IMR-90 (cell line): ENCODE results near the gene COL23A1. TPM values are rescaled to one million over a fixed set of nuclear protein-coding genes. Genes with fewer than 3 reads are reported as not detected.

Experiments
- ATAC-seq: fragments of 200-7000 bp; cut with Tn5 transposase; 2 replicates; pipeline ENCODE4 v1.9.1; 2020; ENCODE audit warnings: low read depth, mild to moderate bottlenecking, moderate library complexity
- BruUV-seq: library from RNA; stranded (reverse); fragments of 400-500 nt; replicated peaks from 2 replicates; lab custom pipeline; 2021; lab: Mats Ljungman, UMichigan
- CTCF ChIA-PET: fragments of 300-600 bp; formaldehyde crosslinking; extraction: SDS; loops from one replicate; lab custom pipeline; 2021; ENCODE audit warnings: antibody characterized with exemption; lab: Yijun Ruan, JAX
- POLR2A ChIA-PET: fragments of 300-600 bp; sonication (Branson Sonifier 250); formaldehyde crosslinking; loops from one replicate; lab custom pipeline; 2022; ENCODE audit warnings: antibody characterized with exemption; ENCODE audit not compliant: unreplicated experiment; lab: Charles Lee
- DNase-seq: peaks from one replicate; pipeline ENCODE4 v3.0.0; 2013
- H2AFZ ChIP-seq: replicated peaks from 2 replicates; pipeline ENCODE3; 2013; ENCODE audit warnings: low read length, mild to moderate bottlenecking; ENCODE audit not compliant: poor library complexity
- H2AK5ac ChIP-seq: 2 replicates; pipeline ENCODE4 v1.6.1; 2013; ENCODE audit warnings: low read depth, low read length, inconsistent platforms
- H2AK9ac ChIP-seq: replicated peaks from 2 replicates; pipeline ENCODE3; 2013; ENCODE audit warnings: mild to moderate bottlenecking, low read depth, low read length, moderate library complexity; ENCODE audit not compliant: poor library complexity
- H2BK120ac ChIP-seq: 2 replicates; pipeline ENCODE4 v1.6.1; 2013; ENCODE audit warnings: low read depth, low read length, inconsistent platforms
- H2BK15ac ChIP-seq: 3 replicates; pipeline ENCODE4 v1.6.1; 2013; ENCODE audit warnings: low read depth, low read length, inconsistent platforms
- H2BK20ac ChIP-seq: 2 replicates; pipeline ENCODE4 v1.6.1; 2013; ENCODE audit warnings: low read depth, mild to moderate bottlenecking, inconsistent platforms, low read length, moderate library complexity
- H2BK5ac ChIP-seq: 2 replicates; pipeline ENCODE4 v1.6.1; 2013; ENCODE audit warnings: mild to moderate bottlenecking, low read depth, low read length, inconsistent platforms; ENCODE audit not compliant: poor library complexity, severe bottlenecking
- H3K14ac ChIP-seq: replicated peaks from 2 replicates; pipeline ENCODE4 v1.6.1; 2013; ENCODE audit warnings: low read depth, low read length, inconsistent platforms
- H3K18ac ChIP-seq: 2 replicates; pipeline ENCODE4 v1.6.1; 2013; ENCODE audit warnings: low read depth, low read length, control low read depth
- H3K23ac ChIP-seq: 2 replicates; pipeline ENCODE4 v1.6.1; 2013; ENCODE audit warnings: low read depth, low read length, inconsistent platforms
- H3K27ac ChIP-seq: 2 replicates; pipeline ENCODE4 v1.5.1; 2013; ENCODE audit warnings: mild to moderate bottlenecking, control low read depth, low read length; ENCODE audit not compliant: insufficient read depth
- H3K27me3 ChIP-seq: 2 replicates; pipeline ENCODE4 v1.6.1; 2013; ENCODE audit warnings: low read length; ENCODE audit not compliant: control insufficient read depth, insufficient read depth
- H3K36me3 ChIP-seq: 2 replicates; pipeline ENCODE4 v1.6.1; 2013; ENCODE audit warnings: low read length, mixed read lengths; ENCODE audit not compliant: control insufficient read depth, insufficient read depth
- H3K4ac ChIP-seq: 2 replicates; pipeline ENCODE4 v1.6.1; 2013; ENCODE audit warnings: low read depth, low read length, inconsistent platforms
- H3K4me1 ChIP-seq: 2 replicates; pipeline ENCODE4 v1.6.1; 2013; ENCODE audit warnings: low read length, mixed read lengths; ENCODE audit not compliant: control insufficient read depth, insufficient read depth
- H3K4me2 ChIP-seq: 2 replicates; pipeline ENCODE4 v1.6.1; 2013; ENCODE audit warnings: low read depth, mild to moderate bottlenecking, control low read depth, low read length, moderate library complexity
- H3K4me3 ChIP-seq: 2 replicates; pipeline ENCODE4 v1.5.1; 2013; ENCODE audit warnings: low read depth, mild to moderate bottlenecking, control low read depth, low read length, moderate library complexity; ENCODE audit not compliant: insufficient read depth
- H3K56ac ChIP-seq: 2 replicates; pipeline ENCODE4 v1.6.1; 2013; ENCODE audit warnings: low read length, inconsistent platforms; ENCODE audit not compliant: insufficient read depth; ENCODE audit errors: extremely low read depth
- H3K79me1 ChIP-seq, 2 experiments: 2 replicates each; pipeline ENCODE4 v1.6.1; 2013; ENCODE audit warnings: low read length in 2 of 2, inconsistent platforms in 1 of 2, low read depth in 1 of 2
- H3K9ac ChIP-seq: 2 replicates; pipeline ENCODE4 v1.6.1; 2013; ENCODE audit warnings: low read depth, low read length, control low read depth
- H3K9me1 ChIP-seq: 2 replicates; pipeline ENCODE4 v1.6.1; 2013; ENCODE audit warnings: low read length, inconsistent platforms; ENCODE audit not compliant: insufficient read depth
- H3K9me3 ChIP-seq: 2 replicates; pipeline ENCODE4 v1.6.1; 2013; ENCODE audit warnings: low read length; ENCODE audit not compliant: control insufficient read depth, insufficient read depth
- H4K20me1 ChIP-seq: 2 replicates; pipeline ENCODE4 v1.6.1; 2013; ENCODE audit warnings: low read length, inconsistent platforms; ENCODE audit not compliant: insufficient read depth
- H4K5ac ChIP-seq: 2 replicates; pipeline ENCODE4 v1.6.1; 2013; ENCODE audit warnings: mild to moderate bottlenecking, low read depth, low read length, control low read depth
- H4K8ac ChIP-seq, 2 experiments: 2 replicates each; pipeline ENCODE4 v1.6.1; 2013; ENCODE audit warnings: low read depth in 2 of 2, low read length in 2 of 2, control low read depth in 1 of 2, inconsistent platforms in 1 of 2
- H4K91ac ChIP-seq: 2 replicates; pipeline ENCODE4 v1.6.1; 2013; ENCODE audit warnings: low read depth, low read length, inconsistent platforms; ENCODE audit not compliant: insufficient read depth
- BHLHE40 ChIP-seq: fragments of 150-350 bp; IDR thresholded peaks from 2 replicates; pipeline ENCODE4 v1.6.1; 2016; ENCODE audit warnings: mild to moderate bottlenecking, low read depth, low read length
- CEBPB ChIP-seq: IDR thresholded peaks from 2 replicates; pipeline ENCODE4 v1.6.1; 2012; ENCODE audit warnings: low read depth, low read length, improper control_type of control experiment
- MAFK ChIP-seq: IDR thresholded peaks from 2 replicates; pipeline ENCODE4 v1.6.1; 2012; ENCODE audit warnings: low read depth, low read length, improper control_type of control experiment
- MXI1 ChIP-seq: IDR thresholded peaks from 2 replicates; pipeline ENCODE4 v1.6.1; 2012; ENCODE audit warnings: low read depth, mild to moderate bottlenecking, low read length, moderate library complexity, borderline replicate concordance
- POLR2A ChIP-seq: IDR thresholded peaks from 2 replicates; pipeline ENCODE4 v1.6.1; 2012; ENCODE audit warnings: mild to moderate bottlenecking, low read depth, low read length
- RAD21 ChIP-seq: IDR thresholded peaks from 2 replicates; pipeline ENCODE4 v1.6.1; 2012; ENCODE audit warnings: low read length, improper control_type of control experiment
- RCOR1 ChIP-seq: IDR thresholded peaks from 2 replicates; pipeline ENCODE4 v1.6.1; 2012; ENCODE audit warnings: mild to moderate bottlenecking, low read length, improper control_type of control experiment; ENCODE audit not compliant: insufficient replicate concordance
- SMC3 ChIP-seq: fragments of 150-350 bp; IDR thresholded peaks from 2 replicates; pipeline ENCODE4 v1.6.1; 2016; ENCODE audit warnings: low read depth, mild to moderate bottlenecking, antibody characterized with exemption, low read length, moderate library complexity
- WGBS, 2 experiments: methylation state at CpG; one replicate each; pipeline versions ENCODE4 v1.1.5 to v1.1.7; 2013; ENCODE audit warnings: missing lambda C conversion rate in 2 of 2; ENCODE audit not compliant: insufficient read length in 1 of 2; ENCODE audit errors: extremely low coverage in 2 of 2; 5-methylcytosine and 5-hydroxymethylcytosine counted together
- dilution Hi-C: fragments of 300-500 bp; cut with HindIII; formaldehyde crosslinking; loops from one replicate; pipeline ENCODE4 v1.14.3; 2018; ENCODE audit warnings: low sequenced_read_pairs; ENCODE audit not compliant: unreplicated experiment
- in situ Hi-C: fragments of 300-500 bp; cut with MboI; formaldehyde crosslinking; loops from 3 replicates; pipeline ENCODE4 v1.14.3; 2019; ENCODE audit warnings: low sequenced_read_pairs, inconsistent platforms, mixed read lengths
- intact Hi-C: fragments of 100-400 bp; cut with micrococcal nuclease; formaldehyde crosslinking; loops from 2 replicates; pipeline ENCODE4 v1.10.0; 2022
- polyA plus RNA-seq, 3 experiments: library from polyadenylated mRNA; depleted of rRNA; stranded (reverse); fragments of >200 nt; gene quantifications; 2 replicates each; pipeline ENCODE4 v1.2.3, GENCODE V29; 2012; ENCODE audit warnings: low replicate concordance in 1 of 3
- total RNA-seq: library from RNA; depleted of rRNA; stranded (reverse); fragments of >200 nt; gene quantifications from 2 replicates; pipeline ENCODE4 v1.2.3, GENCODE V29; 2012
- TF ChIP-seq, protein P1 (sequence below): fragments of 150-350 bp; IDR thresholded peaks from 2 replicates; pipeline ENCODE4 v1.6.1; 2017; ENCODE audit warnings: mild to moderate bottlenecking, antibody characterized with exemption, low read length, low read depth

Gene COL23A1
- total and polyA plus RNA-seq, 2 of the 4 experiments (the other 2 are of a cell fraction) = not detected

GRCh38 chr5:178288401-178289368 lies 301.5 kb downstream of the COL23A1 start:
- ChIA-PET POLR2A (no interaction called here), CTCF (no interaction called here)
- DNase-seq (no peak), ATAC-seq (no peak)
- no peaks in the 10 kb centered on the region for H3K36me3 ChIP-seq
- no peak overlapping the region for H3K9ac ChIP-seq
- TF ChIP-seq SMC3 (no peak), RAD21 (no peak), RCOR1 (no peak), CEBPB (no peak), MAFK (no peak), POLR2A (no peak), MXI1 (no peak), BHLHE40 (no peak)
- TF ChIP-seq, protein P1, sequence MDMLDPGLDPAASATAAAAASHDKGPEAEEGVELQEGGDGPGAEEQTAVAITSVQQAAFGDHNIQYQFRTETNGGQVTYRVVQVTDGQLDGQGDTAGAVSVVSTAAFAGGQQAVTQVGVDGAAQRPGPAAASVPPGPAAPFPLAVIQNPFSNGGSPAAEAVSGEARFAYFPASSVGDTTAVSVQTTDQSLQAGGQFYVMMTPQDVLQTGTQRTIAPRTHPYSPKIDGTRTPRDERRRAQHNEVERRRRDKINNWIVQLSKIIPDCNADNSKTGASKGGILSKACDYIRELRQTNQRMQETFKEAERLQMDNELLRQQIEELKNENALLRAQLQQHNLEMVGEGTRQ = no peak
- intact Hi-C loops (no loop called here), dilution Hi-C loops (no loop called here), in situ Hi-C loops (loop anchor here (25.0 kb wide), 1 partner anchor 1199 kb away; no protein-coding TSS in a partner anchor)
- H2BK120ac ChIP-seq = no peak overlapping the region
- H3K18ac ChIP-seq = no peak overlapping the region
- H4K8ac ChIP-seq = no peak overlapping the region
- no peaks in the 10 kb centered on the region for H4K20me1 ChIP-seq
- H2AK5ac ChIP-seq = no peak overlapping the region
- H4K5ac ChIP-seq = no peak overlapping the region
- H3K23ac ChIP-seq = no peak overlapping the region
- no peaks in the 10 kb centered on the region for H3K79me1 ChIP-seq
- no peaks in the 10 kb centered on the region for H3K4me1 ChIP-seq
- no peaks in the 10 kb centered on the region; the same call in 1 of the 2 replicates for H3K27me3 ChIP-seq
- WGBS, 2 experiments = 25% methylated on average over 9 of the region's 21 CpGs; no CpG with 5 or more reads in 1 of the 2 experiments
- no peak overlapping the region for H2AFZ ChIP-seq
- no peak overlapping the region for H2BK5ac ChIP-seq
- no peak overlapping the region for H2BK20ac ChIP-seq
- no peak overlapping the region for H4K91ac ChIP-seq
- H3K14ac ChIP-seq = no peak overlapping the region
- no peak overlapping the region for H3K56ac ChIP-seq
- H3K4me2 ChIP-seq = no peak overlapping the region
- no peak overlapping the region for H3K4ac ChIP-seq
- H2BK15ac ChIP-seq = no peak overlapping the region
- H3K9me3 ChIP-seq = peaks cover 8% of the 10 kb centered on the region
- no peak overlapping the region for H2AK9ac ChIP-seq
- BruUV-seq = no TSS peak
- H3K4me3 ChIP-seq = no peak overlapping the region
- H3K27ac ChIP-seq = no peak overlapping the region
- no peaks in the 10 kb centered on the region for H3K9me1 ChIP-seq
